Liver (tissue), 9 donors: ENCODE measurements around the gene S100A11. TPM values are rescaled to one million over a fixed set of nuclear protein-coding genes. Genes with fewer than 3 reads are reported as not detected.

Experiments used
- DNase-seq: peaks from one replicate; pipeline ENCODE4 v3.0.0-alpha.2; 2017; ENCODE audit warnings: low spot score
- H3K27ac ChIP-seq, 2 donors: one replicate each; pipeline ENCODE4 v1.7.0; 2013; ENCODE audit warnings: inconsistent platforms in 2 of 2, low read length in 2 of 2, control low read depth in 1 of 2, low read depth in 1 of 2, mild to moderate bottlenecking in 1 of 2
- H3K27me3 ChIP-seq, 4 donors: one replicate each; pipeline versions ENCODE4 v1.6.1 to v1.7.0; 2013; ENCODE audit warnings: low read length in 3 of 4, inconsistent platforms in 1 of 4, mild to moderate bottlenecking in 1 of 4, moderate library complexity in 1 of 4; ENCODE audit not compliant: control insufficient read depth in 4 of 4, insufficient read depth in 4 of 4
- H3K36me3 ChIP-seq, 4 donors: one replicate each; pipeline versions ENCODE4 v1.6.1 to v1.7.0; 2013; ENCODE audit warnings: low read length in 3 of 4, mild to moderate bottlenecking in 3 of 4, low read depth in 1 of 4, moderate library complexity in 1 of 4; ENCODE audit not compliant: control insufficient read depth in 4 of 4, insufficient read depth in 3 of 4
- H3K4me1 ChIP-seq, 4 donors: one replicate each; pipeline versions ENCODE4 v1.6.1 to v1.7.0; 2013; ENCODE audit warnings: low read length in 3 of 4, mild to moderate bottlenecking in 3 of 4, moderate library complexity in 1 of 4; ENCODE audit not compliant: control insufficient read depth in 4 of 4, insufficient read depth in 4 of 4
- H3K4me3 ChIP-seq, 3 donors: one replicate each; pipeline versions ENCODE4 v1.6.1 to v1.7.0; 2013; ENCODE audit warnings: low read length in 3 of 3, control low read depth in 1 of 3, low read depth in 1 of 3, mild to moderate bottlenecking in 1 of 3
- H3K9ac ChIP-seq, 2 donors: one replicate each; pipeline ENCODE4 v1.7.0; 2013; ENCODE audit warnings: low read length in 2 of 2, mild to moderate bottlenecking in 2 of 2, moderate library complexity in 2 of 2, control low read depth in 1 of 2, low read depth in 1 of 2
- H3K9me3 ChIP-seq, 4 donors: one replicate each; pipeline versions ENCODE4 v1.6.1 to v1.7.0; 2013; ENCODE audit warnings: low read length in 3 of 4; ENCODE audit not compliant: control insufficient read depth in 4 of 4
- ATF3 ChIP-seq: IDR thresholded peaks from 2 replicates; pipeline ENCODE4 v1.6.1; 2016; ENCODE audit warnings: antibody characterized with exemption
- CTCF ChIP-seq: fragments of 150-350 bp; IDR thresholded peaks from 2 replicates; pipeline ENCODE4 v1.5.1; 2017; ENCODE audit warnings: improper control_type of control experiment, low read depth, low read length; ENCODE audit not compliant: missing input control
- EGR1 ChIP-seq, 2 donors: IDR thresholded peaks; 2 replicates each; pipeline ENCODE4 v1.6.1; 2016 to 2018; ENCODE audit warnings: antibody characterized with exemption in 2 of 2, low read depth in 2 of 2
- FOXA1 ChIP-seq: IDR thresholded peaks from 2 replicates; pipeline ENCODE4 v1.6.1; 2016; ENCODE audit warnings: antibody characterized with exemption
- FOXA2 ChIP-seq: IDR thresholded peaks from 2 replicates; pipeline ENCODE4 v1.6.1; 2016; ENCODE audit warnings: antibody characterized with exemption
- GABPA ChIP-seq, 2 donors: IDR thresholded peaks in 1 of 2; conservative IDR thresholded peaks in 1 of 2; 2 replicates each; pipeline ENCODE4 v1.6.1; 2016; ENCODE audit warnings: antibody characterized with exemption in 2 of 2, mild to moderate bottlenecking in 1 of 2, moderate library complexity in 1 of 2
- HNF4A ChIP-seq, 2 donors: conservative IDR thresholded peaks; 2 replicates each; pipeline ENCODE4 v1.6.1; 2016; ENCODE audit warnings: antibody characterized with exemption in 2 of 2, mild to moderate bottlenecking in 2 of 2
- HNF4G ChIP-seq: IDR thresholded peaks from 2 replicates; pipeline ENCODE4 v1.6.1; 2016; ENCODE audit warnings: antibody characterized with exemption
- JUND ChIP-seq, 2 donors: IDR thresholded peaks; 2 replicates each; pipeline ENCODE4 v1.6.1; 2016; ENCODE audit warnings: antibody characterized with exemption in 2 of 2
- MAX ChIP-seq: IDR thresholded peaks from 2 replicates; pipeline ENCODE4 v1.6.1; 2016; ENCODE audit warnings: antibody characterized with exemption
- NR2F2 ChIP-seq: IDR thresholded peaks from 2 replicates; pipeline ENCODE4 v1.6.1; 2016; ENCODE audit warnings: antibody characterized with exemption
- REST ChIP-seq: IDR thresholded peaks from 2 replicates; pipeline ENCODE4 v1.6.1; 2016; ENCODE audit warnings: antibody characterized with exemption, mild to moderate bottlenecking
- SP1 ChIP-seq: IDR thresholded peaks from 2 replicates; pipeline ENCODE4 v1.6.1; 2018; ENCODE audit warnings: antibody characterized with exemption, mild to moderate bottlenecking
- YY1 ChIP-seq: IDR thresholded peaks from 2 replicates; pipeline ENCODE4 v1.6.1; 2016; ENCODE audit warnings: antibody characterized with exemption, mild to moderate bottlenecking
- ZBTB33 ChIP-seq: IDR thresholded peaks from 2 replicates; pipeline ENCODE4 v1.6.1; 2016; ENCODE audit warnings: antibody characterized with exemption
- WGBS: extraction: QIAGEN DNeasy Blood & Tissue Kit; methylation state at CpG from one replicate; pipeline ENCODE4 v1.1.7; 2013; 5-methylcytosine and 5-hydroxymethylcytosine counted together
- polyA plus RNA-seq, 2 donors: library from polyadenylated mRNA; stranded (reverse) in 1 of 2; unstranded in 1 of 2; fragments of 200-250 nt in 1 of 2; fragments of >200 nt in 1 of 2; fragmentation: Nextera tagmentation in 1 of 2; extraction: Ambion mirVana in 1 of 2; gene quantifications; one replicate each; pipeline versions ENCODE4 v1.2.1 to v1.2.3, GENCODE V29; 2013 to 2015
- total RNA-seq, 2 donors: library from RNA; depleted of rRNA; stranded (reverse); fragments of >200 nt; gene quantifications; one replicate each; pipeline ENCODE4 v1.2.3, GENCODE V29; 2014
- donor health status: healthy.
- donor health status: healthy.
- donor health status: healthy.
- donor health status: healthy.
- donor health status: healthy.

S100A11 gene
- total and polyA plus RNA-seq, 4 donors = 9.9 to 76.1 (median 31.0) TPM

- Histone ChIP-seq H3K27ac (no peak overlapping the region), H3K27me3 (no peaks in the 10 kb centered on the region), H3K9ac (no peak overlapping the region), H3K36me3 (no peaks in the 10 kb centered on the region), H3K4me1 (peaks cover 3 to 33% (median 25%) of the 10 kb centered on the region in 4 donors), H3K4me3 (no peak overlapping the region), H3K9me3 (no peaks in the 10 kb centered on the region)
- TF ChIP-seq CTCF = no peak
- TF ChIP-seq MAX = no peak
- TF ChIP-seq FOXA1 = no peak
- TF ChIP-seq ZBTB33 = no peak
- no peak for TF ChIP-seq HNF4G
- TF ChIP-seq HNF4A (conservative IDR thresholded peaks at IDR 0.05) = no peak
- no peak for TF ChIP-seq JUND (IDR thresholded peaks at IDR 0.05)
- no peak for TF ChIP-seq NR2F2
- no peak for TF ChIP-seq ATF3
- no peak for TF ChIP-seq SP1
- no peak for TF ChIP-seq FOXA2
- TF ChIP-seq REST = no peak
- no peak for TF ChIP-seq EGR1 (IDR thresholded peaks at IDR 0.05; ENCODE audit: low read depth in 2 of 2)
- TF ChIP-seq YY1 = no peak
- no peak for DNase-seq
- 83% methylated on average over 2 of the region's 2 CpGs for WGBS
Measured at GRCh38 chr1:151995774-151996173, 41.0 kb downstream of the S100A11 start.

GRCh38 chr1:151994956-151995355 lies 41.8 kb downstream of the S100A11 start:
- Histone ChIP-seq H3K9ac (no peak overlapping the region), H3K27ac (no peak overlapping the region), H3K4me1 (peaks cover 3 to 41% (median 33%) of the 10 kb centered on the region in 4 donors), H3K9me3 (no peaks in the 10 kb centered on the region), H3K36me3 (no peaks in the 10 kb centered on the region), H3K27me3 (no peaks in the 10 kb centered on the region), H3K4me3 (no peak overlapping the region)
- WGBS = 87% methylated on average over 6 of the region's 6 CpGs
- no peak for DNase-seq
- no peak for TF ChIP-seq YY1
- TF ChIP-seq REST = peak; percentile 87
- no peak for TF ChIP-seq GABPA (IDR thresholded peaks at IDR 0.05 in 1 of 2, conservative IDR thresholded peaks at IDR 0.05 in 1 of 2)
